Measurements from ENCODE around the gene RAPGEF6.
"Not testable (repeated sequence)": the region's sequence is repeated elsewhere in the genome, so short reads cannot be mapped to it uniquely, and the experiment has no call there.

The RAPGEF6 gene

DNA sequence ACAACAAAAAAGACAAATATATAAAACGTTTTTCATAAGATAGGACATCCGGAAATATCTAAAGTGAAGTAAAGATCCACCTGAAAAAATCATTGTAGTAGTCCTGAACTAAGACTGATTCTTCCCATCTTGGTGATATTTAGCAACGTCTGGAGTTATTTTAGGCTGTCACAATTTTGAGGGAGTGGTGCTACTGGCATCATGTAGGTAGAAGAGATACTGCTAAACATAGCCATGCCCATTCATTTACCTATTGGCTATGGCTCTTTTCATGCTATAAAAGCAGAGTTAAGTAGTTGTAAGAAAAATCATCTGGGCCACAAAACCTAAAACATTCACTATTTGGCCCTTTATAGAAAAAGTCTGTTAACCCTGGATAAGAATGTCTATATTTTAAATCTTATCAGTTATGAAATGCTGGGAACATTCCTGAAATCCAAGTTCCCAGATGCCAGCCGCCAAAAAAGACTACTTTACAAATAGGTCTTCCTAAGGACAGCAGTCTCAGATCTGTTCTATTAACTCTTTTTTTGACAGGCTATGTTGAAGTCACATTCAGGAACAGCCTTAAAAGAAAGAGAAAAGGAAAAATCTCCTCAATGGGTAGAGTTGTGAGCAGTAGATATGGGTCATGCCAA is 27.0 kb downstream of the RAPGEF6 start:
- no peak for DNase-seq

DNA sequence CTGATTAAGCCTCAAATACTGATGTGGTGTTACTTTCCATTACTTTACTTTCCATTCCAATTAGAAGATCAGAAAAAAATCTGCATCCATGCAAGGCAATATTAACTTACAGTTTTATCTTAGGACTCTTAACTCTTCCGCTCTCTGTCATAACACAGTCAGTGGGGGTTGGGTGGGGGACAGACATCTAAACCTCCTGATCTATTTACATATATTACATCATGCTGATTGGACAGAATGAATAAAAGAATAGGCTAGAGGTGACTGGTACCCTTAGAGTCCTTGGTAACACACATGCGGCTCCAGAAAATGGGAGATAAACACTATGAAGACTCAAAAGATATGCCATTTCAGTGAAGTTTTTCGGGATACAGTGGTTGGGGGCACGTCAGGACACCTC is 27.6 kb downstream of the RAPGEF6 start:
- DNase-seq: no peak

DNA sequence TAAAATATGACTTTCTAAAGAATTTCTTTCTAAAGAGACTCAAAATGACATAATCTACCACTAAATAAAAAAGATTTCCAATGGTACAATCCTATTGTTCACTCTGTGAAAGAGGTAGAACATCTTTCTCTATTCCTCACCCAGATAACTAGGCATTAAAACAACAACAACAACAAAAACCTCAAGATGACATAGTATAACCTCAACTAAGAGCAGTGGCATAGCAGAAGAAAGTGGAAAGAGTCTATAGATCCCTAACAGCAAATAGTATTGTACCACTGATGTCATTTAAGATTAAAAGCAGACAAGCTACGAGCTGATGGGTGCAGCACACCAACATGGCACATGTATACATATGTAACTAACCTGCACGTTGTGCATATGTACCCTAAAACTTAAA is 29.9 kb downstream of the RAPGEF6 start:
- no peak for DNase-seq

DNA sequence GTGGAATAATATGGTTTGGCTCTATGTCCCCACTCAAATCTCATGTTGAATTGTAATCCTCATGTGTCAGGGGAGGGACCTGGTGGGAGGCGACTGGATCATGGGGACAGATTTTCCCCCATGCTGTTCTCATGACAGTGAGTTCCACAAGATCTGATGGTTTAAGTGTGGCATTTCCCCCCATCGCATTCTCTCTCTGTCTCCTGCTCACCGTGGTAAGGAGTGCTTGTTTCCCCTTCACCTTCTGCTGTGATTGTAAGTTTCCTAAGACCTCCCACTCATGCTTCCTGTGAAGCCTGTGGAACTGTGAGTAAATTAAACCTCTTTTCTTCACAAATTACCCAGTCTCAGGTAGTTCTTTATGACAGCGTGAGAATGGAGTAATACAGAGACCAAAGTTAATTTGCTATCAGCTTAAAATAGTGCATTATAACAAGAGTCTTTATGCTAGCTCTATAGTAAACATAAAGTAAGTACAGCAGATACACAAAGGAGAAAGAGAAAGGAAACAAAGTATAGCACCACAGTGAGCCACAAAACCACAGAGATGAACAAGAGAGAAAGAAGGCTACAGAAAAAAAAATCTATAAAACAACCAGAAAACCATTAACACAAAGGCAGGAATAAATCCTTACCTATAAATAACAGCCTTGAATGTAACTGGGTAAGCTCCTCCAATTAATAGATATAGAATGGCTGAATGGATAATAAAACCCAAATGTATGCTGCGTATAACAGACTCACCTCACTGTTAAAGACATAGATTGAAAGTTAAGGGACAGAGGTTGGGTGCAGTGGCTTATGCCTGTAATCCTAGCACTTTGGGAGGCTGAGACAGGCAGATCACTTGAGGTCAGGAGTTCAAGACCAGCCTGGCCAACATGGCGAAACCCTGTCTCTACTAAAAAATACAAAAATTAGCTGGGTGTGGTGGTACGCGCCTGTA is 39.7 kb downstream of the RAPGEF6 start:
- peak; percentile 20 for DNase-seq

DNA sequence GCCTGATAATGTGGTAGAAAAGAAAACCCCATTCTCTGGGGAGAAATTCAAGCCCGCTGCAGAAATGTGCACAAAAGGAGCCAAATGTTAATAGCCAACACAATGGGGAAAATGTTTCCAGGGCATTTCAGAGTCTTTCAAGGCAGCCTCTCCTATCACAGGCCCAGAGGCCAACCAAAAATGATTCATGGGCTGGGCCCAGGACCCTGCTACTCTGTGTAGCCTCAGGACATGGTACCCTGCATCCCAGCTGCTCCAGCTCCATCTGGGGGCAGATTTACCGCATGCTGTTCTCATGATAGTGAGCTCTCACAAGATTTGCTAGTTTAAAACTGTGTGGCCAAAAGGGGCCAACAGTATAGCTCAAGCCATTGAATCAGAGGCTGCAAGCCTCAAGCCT is 41.1 kb downstream of the RAPGEF6 start:
- DNase-seq: no peak

DNA sequence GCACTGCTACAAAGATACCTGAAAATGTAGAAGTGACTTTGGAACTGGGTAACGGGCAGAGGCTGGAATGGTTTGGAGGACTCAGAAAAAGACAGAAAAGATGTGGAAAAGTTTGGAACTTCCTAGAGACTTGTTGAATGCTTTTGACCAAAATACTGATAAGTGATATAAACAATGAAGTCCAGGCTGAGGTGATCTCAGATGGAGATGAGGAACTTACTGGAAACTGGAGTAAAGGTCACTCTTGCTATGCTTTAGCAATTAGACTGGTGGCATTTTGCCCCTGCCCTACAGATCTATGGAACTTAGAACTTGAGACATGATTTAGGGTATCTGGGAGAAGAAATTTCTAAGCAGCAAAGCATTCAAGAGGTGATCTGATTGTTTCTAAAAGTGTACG is 41.6 kb downstream of the RAPGEF6 start:
- not testable (repeated sequence) for DNase-seq

DNA sequence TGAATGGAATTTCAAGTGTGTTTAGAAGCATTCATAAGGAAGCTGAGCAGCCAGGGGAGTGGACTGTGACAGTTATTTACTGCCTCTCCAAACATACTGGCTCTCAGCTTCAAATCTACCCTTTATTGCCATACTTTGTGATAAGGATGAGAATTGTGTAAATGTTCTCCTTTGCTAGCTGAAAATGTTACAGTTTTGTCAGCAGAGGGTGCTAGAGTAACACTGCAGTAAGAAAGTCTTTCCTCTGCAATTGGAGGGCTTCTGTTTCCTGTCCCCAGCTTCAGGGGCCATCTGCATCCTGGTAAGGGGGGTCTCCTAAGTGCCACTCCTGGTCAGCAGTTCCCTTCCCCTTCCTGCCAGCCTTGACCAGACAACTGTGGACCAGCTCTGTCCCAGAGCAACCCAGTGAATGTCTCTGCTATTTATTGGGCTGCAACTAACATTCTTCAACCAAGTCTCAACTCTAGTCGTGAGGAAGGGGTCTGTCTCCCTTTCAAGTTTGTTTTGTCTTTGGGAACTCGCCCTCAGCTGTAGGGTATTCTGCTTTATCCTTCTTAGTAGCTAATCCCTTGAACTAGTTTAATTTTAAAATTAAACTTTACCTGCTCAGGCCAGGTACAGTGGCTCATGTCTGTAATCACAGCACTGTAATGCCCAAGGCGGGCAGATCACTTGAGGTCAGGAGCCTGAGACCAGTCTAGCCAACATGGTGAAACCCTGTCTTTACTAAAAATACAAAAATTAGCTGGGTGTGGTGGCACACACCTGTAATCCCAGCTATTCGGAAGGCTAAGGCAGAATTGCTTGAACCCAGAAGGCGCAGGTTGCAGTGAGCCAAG is 45.3 kb downstream of the RAPGEF6 start:
- DNase-seq: no peak

DNA sequence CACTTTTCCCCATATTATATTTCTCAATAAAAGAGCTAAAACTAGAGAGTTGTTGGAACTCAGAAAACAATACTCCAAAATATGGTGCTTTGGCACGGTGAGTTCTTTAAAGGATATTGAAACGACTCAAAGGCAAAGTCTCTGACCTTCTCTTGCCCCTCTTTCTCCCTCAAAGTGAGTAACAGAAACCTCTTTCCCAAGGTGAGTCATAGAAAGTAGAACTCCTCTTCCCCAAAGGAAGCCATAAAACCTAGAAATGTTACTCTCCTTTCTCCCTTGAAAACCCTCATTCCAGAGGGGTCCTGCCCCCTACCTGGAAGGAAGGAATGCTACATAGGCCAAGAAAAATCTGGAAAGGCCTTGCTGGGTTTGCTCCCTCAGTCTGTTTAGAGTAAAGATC is 47.5 kb downstream of the RAPGEF6 start:
- no peak for DNase-seq

DNA sequence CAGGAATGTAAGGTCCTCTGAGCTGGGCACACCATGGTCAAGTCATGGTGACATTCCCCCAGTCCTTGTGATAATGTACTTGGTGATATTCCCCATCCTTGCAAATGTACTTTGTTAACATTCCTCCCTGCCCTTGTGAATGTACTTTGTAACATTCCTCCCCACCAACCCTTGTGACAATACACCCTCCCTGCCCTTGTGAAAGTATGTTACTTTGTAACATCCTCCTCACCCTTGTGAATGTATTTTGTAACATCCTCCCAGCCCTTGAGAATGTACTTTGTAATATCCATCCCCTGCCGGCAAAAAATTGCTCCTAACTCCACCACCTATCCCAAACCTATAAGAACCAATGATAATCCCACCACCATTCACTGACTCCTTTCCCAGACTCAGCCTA is 53.3 kb downstream of the RAPGEF6 start:
- DNase-seq: no peak

DNA sequence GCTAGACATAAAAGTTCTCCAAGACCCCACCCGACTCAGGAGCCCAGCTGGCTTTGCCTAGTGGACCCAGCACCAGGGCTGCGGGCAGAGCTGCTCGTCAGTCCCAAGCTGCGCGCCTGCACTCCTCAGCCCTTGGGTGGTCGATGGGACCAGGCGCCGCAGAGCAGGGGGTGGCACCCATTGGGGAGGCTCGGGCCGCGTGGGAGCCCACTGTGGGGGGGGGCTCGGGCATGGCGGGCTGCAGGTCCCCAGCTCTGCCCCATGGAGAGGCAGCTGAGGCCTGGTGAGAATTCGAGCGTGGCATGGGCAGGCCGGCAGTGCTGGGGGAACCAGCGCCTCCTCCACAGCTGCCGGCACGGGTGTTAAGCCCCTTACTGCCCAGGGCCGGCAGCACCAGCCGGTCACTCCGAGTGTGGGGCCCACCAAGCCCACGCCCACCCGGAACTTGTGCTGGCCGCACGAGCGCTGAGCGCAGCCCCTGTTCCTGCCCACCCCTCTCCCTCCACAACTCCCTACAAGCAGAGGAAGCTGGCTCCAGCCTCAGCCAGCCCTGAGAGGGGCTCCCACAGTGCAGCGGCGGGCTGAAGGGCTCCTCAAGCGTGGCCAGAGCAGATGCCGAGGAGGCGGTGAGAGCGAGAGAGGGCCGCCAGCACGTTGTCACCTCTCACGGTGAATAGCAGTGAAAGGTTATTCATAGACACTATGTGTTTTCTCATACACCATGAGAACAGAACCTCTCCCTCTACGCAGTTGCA is 54.9 kb downstream of the RAPGEF6 start:
- no peak for DNase-seq

DNA sequence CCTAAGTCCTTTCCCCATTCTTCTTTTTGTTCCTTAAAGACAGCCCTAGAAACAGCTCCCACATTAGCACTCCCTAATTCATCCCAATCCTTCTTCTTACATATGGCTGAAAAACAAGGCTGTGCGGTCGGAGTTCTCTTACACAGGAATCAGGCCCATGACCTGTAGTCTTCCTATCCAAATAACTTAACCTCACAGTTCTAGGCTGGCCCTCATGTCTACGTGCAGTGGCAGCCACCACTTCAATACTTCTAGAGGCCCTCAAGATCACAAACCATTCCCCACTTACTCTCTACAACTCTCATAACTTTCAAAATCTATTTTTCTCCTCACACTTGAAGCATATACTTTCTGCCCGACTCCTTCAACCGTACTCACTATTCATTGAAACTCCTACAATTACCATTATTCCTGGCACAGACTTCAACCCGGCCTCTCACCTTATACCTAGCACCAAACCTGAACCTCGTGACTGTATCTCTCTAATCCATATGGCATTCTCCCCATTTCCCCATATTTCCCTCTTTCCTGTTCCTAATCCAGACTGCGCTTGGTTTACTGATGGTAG is 59.3 kb downstream of the RAPGEF6 start:
- DNase-seq: no peak

DNA sequence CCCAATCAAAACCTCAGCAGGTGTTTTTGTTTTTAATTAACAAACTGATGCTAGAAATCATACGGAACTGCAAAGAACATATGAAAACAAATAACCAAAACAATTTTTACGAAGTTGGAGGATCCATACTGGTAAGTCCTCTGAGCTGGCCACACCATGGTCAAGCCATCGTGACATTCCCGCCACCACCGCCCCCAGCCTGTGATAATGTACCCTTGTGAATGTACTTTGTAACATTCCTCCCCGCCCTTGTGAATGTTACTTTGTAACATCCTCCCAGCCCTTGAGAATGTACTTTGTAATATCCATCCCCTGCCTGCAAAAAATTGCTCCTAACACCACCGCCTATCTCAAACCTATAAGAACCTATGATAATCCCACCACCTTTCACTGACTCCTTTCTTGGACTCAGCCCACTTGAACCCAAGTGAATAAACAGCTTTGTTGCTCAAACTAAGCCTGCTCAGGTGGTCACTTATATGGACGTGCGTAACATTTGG is 63.3 kb downstream of the RAPGEF6 start:
- no peak for DNase-seq

DNA sequence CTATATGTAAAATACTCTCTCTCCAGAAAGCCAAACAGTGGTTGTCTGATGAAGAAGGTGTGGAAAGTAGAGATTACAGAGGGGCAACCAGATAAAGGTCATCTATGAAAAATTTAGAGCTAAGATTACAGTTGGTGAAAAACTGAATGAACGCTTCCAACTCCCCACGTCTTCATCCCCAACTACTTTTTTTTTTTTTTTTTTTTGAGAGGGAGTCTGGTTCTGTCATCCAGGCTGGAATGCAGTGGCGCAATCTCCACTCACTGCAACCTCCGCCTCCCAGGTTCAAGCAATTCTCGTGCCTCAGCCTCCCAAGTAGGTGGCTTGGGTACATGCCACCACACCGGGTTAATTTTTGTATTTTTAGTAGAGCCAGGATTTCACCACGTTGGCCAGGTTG is 64.3 kb downstream of the RAPGEF6 start:
- no peak for DNase-seq

DNA sequence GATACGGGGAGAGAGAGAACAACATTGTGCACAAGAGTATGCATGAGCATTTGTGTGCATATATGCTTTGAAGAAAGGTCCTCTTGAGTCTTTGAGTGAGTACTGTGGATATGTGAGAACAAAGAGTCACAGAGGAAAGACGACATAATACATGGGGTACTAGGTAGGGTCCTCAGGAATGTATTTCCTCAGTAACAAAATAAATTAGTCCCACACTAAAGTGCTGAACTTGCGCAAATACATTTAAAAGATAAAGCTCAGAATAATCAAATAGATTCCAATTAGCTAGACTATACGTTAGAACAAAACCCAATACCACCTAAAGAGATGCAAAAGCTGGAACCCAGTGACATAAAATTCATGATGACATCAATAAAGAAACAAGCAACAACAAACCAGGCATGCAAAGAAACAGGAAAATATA is 70.8 kb downstream of the RAPGEF6 start:
- no peak for DNase-seq

DNA sequence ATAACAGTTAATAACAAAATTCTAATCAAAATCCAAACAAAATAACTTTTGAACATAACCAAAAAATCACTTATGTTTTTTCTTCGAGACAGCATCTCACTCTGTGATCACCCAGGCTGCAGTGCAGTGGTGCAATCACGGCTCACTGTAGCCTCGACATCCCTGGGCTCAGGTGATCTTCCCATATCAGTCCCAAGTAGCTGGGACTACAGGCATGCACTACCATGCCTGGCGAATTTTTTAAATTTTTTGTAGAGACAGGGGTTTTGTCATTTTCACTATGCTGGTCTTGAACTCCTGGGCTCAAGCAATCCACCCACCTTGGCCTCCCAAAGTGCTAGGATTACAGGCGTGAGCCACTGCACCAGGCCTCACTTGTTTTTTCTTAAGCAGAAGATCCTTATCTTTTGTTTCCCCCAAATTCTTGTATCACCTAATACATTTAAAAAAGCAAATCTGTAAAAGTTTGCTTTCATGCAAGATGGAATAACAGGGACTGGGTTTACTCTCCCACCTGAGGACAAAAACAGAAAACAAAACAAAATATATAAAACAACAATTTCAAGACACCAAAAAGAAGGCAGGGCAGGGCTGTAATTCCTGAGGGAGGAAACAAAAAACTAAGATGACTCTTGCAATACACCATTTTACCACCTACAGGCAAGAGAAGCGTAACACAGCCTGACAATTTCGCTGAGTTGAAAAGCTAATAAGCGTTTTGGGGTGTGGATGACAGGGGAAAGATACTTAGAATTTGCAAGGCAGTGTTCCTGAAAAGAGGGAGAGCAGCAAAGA is 71.4 kb downstream of the RAPGEF6 start:
- no peak for DNase-seq

DNA sequence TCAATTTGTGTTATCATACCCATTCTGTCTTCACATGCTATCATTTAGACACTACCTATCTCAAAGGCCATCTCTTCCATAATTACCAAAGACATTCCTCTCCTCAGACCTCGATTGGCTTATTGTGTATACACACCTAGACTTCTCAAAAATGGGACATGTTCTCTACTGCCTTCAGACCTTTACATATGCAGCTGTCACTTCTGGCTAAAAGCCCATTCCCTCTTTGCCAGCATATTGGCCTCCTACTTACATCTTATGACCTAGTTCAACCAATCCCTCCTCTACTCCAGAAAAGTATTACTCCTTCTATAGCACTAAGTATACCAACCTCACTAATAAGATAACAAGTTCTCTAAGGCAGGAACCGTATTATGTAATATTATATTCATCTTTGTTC is 84.4 kb downstream of the RAPGEF6 start:
- no peak for DNase-seq

DNA sequence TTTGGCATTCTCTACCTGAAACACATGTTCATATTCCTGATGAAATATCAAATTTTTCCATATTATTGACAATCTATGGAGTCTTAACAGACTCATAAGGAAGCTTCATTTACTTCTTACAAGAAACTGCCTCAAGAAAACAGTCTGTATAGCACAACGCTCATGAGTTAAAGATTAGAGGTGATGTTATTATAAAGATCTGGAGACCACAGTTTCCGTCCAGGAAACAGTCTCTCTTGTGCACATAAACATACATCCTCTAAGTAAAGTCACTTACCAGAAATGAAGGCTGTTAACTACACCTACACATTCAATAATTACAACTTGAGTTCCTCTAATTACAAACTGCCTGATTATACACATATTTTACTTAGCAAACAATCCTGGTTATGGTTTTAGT is 86.9 kb downstream of the RAPGEF6 start:
- no peak for DNase-seq

DNA sequence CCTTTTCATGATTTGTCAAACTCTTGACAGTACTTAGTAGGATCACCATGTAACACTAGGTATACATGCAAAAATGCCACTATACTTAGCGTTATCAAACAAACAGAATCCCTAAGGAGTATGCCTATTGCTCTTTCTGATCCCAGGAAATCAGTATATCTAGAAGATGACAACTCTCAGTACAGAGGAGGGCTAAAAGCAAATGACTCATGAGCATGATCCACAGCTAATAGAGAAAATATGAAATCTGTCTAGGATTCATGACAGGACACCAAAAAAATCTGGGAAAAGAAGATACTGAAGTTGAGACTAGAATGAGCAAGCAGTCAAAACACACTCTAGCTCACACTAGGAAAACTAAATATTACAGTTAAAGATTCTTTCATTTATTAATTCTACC is 89.2 kb downstream of the RAPGEF6 start:
- no peak for DNase-seq

DNA sequence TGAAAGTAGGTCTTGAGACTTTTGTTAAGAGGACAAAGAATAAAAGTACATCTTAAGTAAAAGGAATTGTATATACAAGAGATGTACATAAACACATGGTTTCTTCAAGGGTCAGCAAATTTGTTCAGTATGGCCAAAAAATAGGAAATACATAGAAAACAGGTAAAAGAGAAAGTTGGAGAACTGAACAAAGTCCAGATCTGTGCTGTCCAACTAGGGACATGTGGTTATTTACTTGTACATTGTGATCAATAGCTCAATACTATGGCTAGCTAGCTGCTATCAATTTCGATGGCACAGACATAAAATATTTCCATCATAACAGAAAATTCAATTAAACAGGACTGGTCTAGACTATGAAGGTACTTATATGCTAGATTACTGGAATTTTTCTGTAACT is 92.3 kb downstream of the RAPGEF6 start:
- DNase-seq: no peak

DNA sequence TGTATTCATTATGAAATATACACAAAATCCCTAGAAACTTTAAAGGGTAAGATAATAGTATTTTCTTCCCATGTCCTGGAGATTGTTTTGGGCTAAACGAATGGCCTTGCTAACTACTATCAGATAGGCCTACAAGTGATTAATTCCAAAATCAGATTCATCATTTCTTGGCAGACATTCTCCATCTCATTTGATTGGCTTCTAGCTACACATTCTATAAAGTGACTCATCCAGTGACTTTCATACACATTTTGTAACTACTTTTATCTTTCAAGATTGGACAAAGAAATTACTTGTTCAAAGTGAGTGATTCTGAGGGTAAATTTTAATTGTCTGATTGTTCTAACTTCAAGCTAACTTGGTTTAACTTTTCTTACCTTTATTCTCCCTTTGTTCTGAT is 93.3 kb downstream of the RAPGEF6 start:
- DNase-seq: no peak

DNA sequence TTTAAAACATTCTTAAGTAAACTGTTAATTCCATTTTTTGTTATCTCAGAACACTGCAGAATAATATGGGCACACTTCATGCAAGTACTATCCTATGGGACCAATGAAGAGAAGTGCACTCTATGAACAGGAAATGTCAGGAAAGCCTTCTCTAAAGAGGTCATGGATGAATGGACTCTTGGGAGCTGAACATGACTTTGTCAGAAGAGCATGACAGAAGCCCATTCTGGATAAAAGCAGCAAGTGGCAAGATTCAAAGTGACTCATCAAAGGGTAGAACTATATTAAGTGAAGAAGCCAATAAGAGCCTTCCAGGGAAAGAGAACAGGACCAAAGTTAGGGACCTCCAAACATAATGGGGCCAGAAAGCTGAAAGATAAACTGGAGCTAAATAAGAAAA is 94.0 kb downstream of the RAPGEF6 start:
- no peak for DNase-seq

Measured in activated CD4-positive, alpha-beta T cell treated with anti-CD3 and anti-CD28 coated beads for 48 hours (primary cell).